Panc1 (cell line): Measurements from ENCODE around the gene CLDN5. TPM values are rescaled to one million over a fixed set of nuclear protein-coding genes. Genes with fewer than 3 reads are reported as not detected.

ENCODE experiments used
- ATAC-seq: fragments of 200-7000 bp; cut with Tn5 transposase; 2 replicates; pipeline ENCODE4 v1.9.1; 2020; ENCODE audit warnings: mild to moderate bottlenecking, moderate library complexity
- BruUV-seq: library from RNA; stranded (reverse); fragments of 400-500 nt; replicated peaks from 2 replicates; lab custom pipeline; 2021; lab: Mats Ljungman, UMichigan
- CTCF ChIA-PET: fragments of 300-600 bp; sonication (Branson Sonifier 250); formaldehyde crosslinking; loops from one replicate; lab custom pipeline; 2022; ENCODE audit warnings: antibody characterized with exemption; lab: Charles Lee
- POLR2A ChIA-PET: fragments of 300-600 bp; sonication (Branson Sonifier 250); formaldehyde crosslinking; loops from one replicate; lab custom pipeline; 2022; ENCODE audit warnings: antibody characterized with exemption; lab: Charles Lee
- DNase-seq: peaks from one replicate; pipeline ENCODE4 v3.0.0-alpha.2; 2010; ENCODE audit warnings: low read depth, low spot score
- H3K27ac ChIP-seq: 2 replicates; pipeline ENCODE4 v1.5.1; 2011; ENCODE audit warnings: mild to moderate bottlenecking, low read length, inconsistent platforms
- H3K27me3 ChIP-seq: fragments of 200-500 bp; sonication (Bioruptor generic); 2 replicates; pipeline ENCODE4 v1.6.0; 2014; ENCODE audit warnings: low read length, inconsistent platforms; ENCODE audit not compliant: control insufficient read depth, insufficient read depth
- H3K36me3 ChIP-seq: fragments of 200-500 bp; sonication (Bioruptor generic); 2 replicates; pipeline ENCODE4 v1.5.1; 2014; ENCODE audit warnings: inconsistent platforms, mild to moderate bottlenecking, low read length, moderate library complexity; ENCODE audit not compliant: control insufficient read depth, insufficient read depth
- H3K4me1 ChIP-seq: 2 replicates; pipeline ENCODE4 v1.5.1; 2011; ENCODE audit warnings: inconsistent platforms, mild to moderate bottlenecking, low read length, moderate library complexity; ENCODE audit not compliant: control insufficient read depth, insufficient read depth
- H3K4me3 ChIP-seq, 2 experiments: 2 replicates each; pipeline ENCODE4 v1.5.1; 2011 to 2012; ENCODE audit warnings: low read depth in 2 of 2, low read length in 2 of 2, mild to moderate bottlenecking in 2 of 2, inconsistent platforms in 1 of 2, moderate library complexity in 1 of 2
- H3K9me3 ChIP-seq: fragments of 200-500 bp; sonication (Bioruptor generic); 2 replicates; pipeline ENCODE4 v1.5.1; 2014; ENCODE audit warnings: low read depth, mild to moderate bottlenecking, inconsistent platforms, low read length, moderate library complexity; ENCODE audit not compliant: control insufficient read depth, insufficient read depth
- POLR2AphosphoS5 ChIP-seq: IDR thresholded peaks from 2 replicates; pipeline ENCODE4 v1.6.1; 2012; ENCODE audit warnings: mild to moderate bottlenecking, low read depth, low read length, moderate library complexity
- SIN3A ChIP-seq: IDR thresholded peaks from 2 replicates; pipeline ENCODE4 v1.6.1; 2012; ENCODE audit warnings: low read depth, mild to moderate bottlenecking, low read length, moderate library complexity, borderline replicate concordance; ENCODE audit not compliant: insufficient read depth
- TCF7L2 ChIP-seq: IDR thresholded peaks from 2 replicates; pipeline ENCODE4 v1.6.1; 2011; ENCODE audit warnings: mild to moderate bottlenecking, low read depth, low read length, inconsistent platforms
- in situ Hi-C: cut with HindIII; loops from 2 replicates; pipeline ENCODE4 v1.10.0; 2016; ENCODE audit warnings: low sequenced_read_pairs, low pct_unique_long_range_greater_than_20kb
- intact Hi-C: fragments of 100-400 bp; cut with micrococcal nuclease; formaldehyde crosslinking; loops from one replicate; pipeline ENCODE4 v1.10.0; 2022; ENCODE audit not compliant: unreplicated experiment
- total RNA-seq: library from RNA; stranded (reverse); gene quantifications from one replicate; pipeline ENCODE4 v1.2.1, GENCODE V29; 2021; ENCODE audit not compliant: unreplicated experiment
- TF ChIP-seq, protein P1 (sequence below), 2 experiments: IDR thresholded peaks; 2 replicates each; pipeline ENCODE4 v1.6.1; 2011 to 2012; ENCODE audit warnings: low read depth in 2 of 2, control low read depth in 1 of 2, low read length in 1 of 2, mild to moderate bottlenecking in 1 of 2, moderate library complexity in 1 of 2; ENCODE audit not compliant: insufficient read depth in 1 of 2
- TF ChIP-seq, protein P2 (sequence below): fragments of 450-650 bp; IDR thresholded peaks from 2 replicates; pipeline ENCODE4 v1.5.1; 2017; ENCODE audit warnings: mild to moderate bottlenecking

Gene CLDN5
- total RNA-seq, 1 experiment from 2014 or later: 0.18 TPM

DNA sequence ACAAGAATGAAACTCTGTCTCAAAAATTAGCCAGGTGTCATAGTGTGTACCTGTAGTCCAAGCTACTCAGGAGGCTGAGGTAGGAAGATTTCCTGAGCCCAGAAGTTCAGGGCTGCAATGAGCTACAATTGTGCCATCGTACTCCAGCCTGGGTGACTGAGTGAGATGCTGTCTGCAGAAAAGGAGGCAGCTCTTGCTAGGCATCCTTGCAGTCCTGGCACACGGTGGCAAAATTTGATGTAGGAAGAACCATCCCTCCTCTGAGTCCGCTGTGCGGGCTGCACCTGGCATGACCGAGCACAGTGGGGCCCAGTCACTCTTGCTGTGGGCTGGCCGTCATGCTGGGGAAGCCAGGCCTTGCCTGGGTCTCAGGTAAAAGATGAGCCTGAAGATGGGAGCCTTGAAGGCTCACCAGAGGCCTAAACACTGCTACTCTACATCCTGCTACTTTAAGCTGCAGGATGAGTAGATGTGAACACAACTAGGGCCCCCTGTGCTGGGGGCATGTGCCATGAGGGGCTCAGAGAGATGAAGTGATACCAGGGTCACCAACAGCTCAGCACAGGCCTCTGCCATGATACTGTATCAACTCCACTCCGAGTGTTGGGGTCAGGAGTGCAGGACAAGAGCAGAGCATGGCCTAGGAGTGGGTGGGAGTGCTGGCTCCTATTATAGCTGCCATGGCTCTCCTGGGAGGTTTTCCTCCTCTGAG is 25.9 kb downstream of the CLDN5 start:
- Histone ChIP-seq H3K27me3 (no peaks in the 10 kb centered on the region), H3K4me3 (no peak overlapping the region), H3K36me3 (peaks cover 2% of the 10 kb centered on the region; the same call in 1 of the 2 replicates), H3K4me1 (no peaks in the 10 kb centered on the region), H3K9me3 (no peaks in the 10 kb centered on the region), H3K27ac (no peak overlapping the region)
- POLR2A ChIA-PET: no interaction called here
- no peak for DNase-seq
- CTCF ChIA-PET: no interaction called here
- no peak for ATAC-seq
- TF ChIP-seq POLR2AphosphoS5 (no peak), SIN3A (no peak), TCF7L2 (no peak)
- TF ChIP-seq, protein P1, sequence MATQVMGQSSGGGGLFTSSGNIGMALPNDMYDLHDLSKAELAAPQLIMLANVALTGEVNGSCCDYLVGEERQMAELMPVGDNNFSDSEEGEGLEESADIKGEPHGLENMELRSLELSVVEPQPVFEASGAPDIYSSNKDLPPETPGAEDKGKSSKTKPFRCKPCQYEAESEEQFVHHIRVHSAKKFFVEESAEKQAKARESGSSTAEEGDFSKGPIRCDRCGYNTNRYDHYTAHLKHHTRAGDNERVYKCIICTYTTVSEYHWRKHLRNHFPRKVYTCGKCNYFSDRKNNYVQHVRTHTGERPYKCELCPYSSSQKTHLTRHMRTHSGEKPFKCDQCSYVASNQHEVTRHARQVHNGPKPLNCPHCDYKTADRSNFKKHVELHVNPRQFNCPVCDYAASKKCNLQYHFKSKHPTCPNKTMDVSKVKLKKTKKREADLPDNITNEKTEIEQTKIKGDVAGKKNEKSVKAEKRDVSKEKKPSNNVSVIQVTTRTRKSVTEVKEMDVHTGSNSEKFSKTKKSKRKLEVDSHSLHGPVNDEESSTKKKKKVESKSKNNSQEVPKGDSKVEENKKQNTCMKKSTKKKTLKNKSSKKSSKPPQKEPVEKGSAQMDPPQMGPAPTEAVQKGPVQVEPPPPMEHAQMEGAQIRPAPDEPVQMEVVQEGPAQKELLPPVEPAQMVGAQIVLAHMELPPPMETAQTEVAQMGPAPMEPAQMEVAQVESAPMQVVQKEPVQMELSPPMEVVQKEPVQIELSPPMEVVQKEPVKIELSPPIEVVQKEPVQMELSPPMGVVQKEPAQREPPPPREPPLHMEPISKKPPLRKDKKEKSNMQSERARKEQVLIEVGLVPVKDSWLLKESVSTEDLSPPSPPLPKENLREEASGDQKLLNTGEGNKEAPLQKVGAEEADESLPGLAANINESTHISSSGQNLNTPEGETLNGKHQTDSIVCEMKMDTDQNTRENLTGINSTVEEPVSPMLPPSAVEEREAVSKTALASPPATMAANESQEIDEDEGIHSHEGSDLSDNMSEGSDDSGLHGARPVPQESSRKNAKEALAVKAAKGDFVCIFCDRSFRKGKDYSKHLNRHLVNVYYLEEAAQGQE (IDR thresholded peaks at IDR 0.05; ENCODE audit: insufficient read depth in 1 of 2, low read depth in 2 of 2, low read length in 1 of 2): no peak
- TF ChIP-seq, protein P2, sequence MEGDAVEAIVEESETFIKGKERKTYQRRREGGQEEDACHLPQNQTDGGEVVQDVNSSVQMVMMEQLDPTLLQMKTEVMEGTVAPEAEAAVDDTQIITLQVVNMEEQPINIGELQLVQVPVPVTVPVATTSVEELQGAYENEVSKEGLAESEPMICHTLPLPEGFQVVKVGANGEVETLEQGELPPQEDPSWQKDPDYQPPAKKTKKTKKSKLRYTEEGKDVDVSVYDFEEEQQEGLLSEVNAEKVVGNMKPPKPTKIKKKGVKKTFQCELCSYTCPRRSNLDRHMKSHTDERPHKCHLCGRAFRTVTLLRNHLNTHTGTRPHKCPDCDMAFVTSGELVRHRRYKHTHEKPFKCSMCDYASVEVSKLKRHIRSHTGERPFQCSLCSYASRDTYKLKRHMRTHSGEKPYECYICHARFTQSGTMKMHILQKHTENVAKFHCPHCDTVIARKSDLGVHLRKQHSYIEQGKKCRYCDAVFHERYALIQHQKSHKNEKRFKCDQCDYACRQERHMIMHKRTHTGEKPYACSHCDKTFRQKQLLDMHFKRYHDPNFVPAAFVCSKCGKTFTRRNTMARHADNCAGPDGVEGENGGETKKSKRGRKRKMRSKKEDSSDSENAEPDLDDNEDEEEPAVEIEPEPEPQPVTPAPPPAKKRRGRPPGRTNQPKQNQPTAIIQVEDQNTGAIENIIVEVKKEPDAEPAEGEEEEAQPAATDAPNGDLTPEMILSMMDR: no peak
- intact Hi-C loops: loop anchor here (5.0 kb wide), 1 partner anchor 134 kb away; no protein-coding TSS in a partner anchor
- no TSS peak for BruUV-seq
- in situ Hi-C loops: no loop called here

DNA sequence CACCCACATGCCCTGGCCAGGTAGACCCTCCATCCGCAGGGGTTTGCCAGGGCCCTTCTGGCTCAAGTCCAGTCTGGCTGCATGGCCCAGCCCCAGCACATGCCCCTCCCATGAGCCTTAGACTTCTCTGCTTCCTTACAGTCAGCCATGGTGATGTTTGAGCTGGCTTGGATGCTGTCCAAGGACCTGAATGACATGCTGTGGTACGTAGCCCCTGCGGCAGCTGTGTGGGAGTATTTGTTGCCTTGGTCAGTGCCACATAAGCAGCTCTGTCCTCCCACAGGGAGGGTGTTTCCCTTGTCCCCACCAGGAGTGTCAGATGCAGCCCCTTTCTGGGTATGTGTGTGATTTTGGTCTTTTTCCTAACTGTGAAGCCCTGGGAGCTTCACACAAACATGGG is 27.0 kb downstream of the CLDN5 start:
- Histone ChIP-seq H3K36me3 (peaks cover 2% of the 10 kb centered on the region), H3K4me1 (no peaks in the 10 kb centered on the region), H3K4me3 (no peak overlapping the region), H3K27me3 (no peaks in the 10 kb centered on the region), H3K9me3 (no peaks in the 10 kb centered on the region), H3K27ac (no peak overlapping the region)
- DNase-seq (no peak), ATAC-seq (no peak)
- POLR2A ChIA-PET: interaction anchor here (0.7 kb wide), 1 partner anchor 192 kb away, joined by 4 read pairs; no protein-coding TSS in a partner anchor
- no TSS peak for BruUV-seq
- intact Hi-C loops (loop anchor here (5.0 kb wide), 1 partner anchor 135 kb away; no protein-coding TSS in a partner anchor), in situ Hi-C loops (no loop called here)
- no peak for TF ChIP-seq SIN3A
- TF ChIP-seq, protein P2: no peak
- TF ChIP-seq POLR2AphosphoS5: no peak
- TF ChIP-seq, protein P1 (IDR thresholded peaks at IDR 0.05; ENCODE audit: insufficient read depth in 1 of 2, low read depth in 2 of 2, low read length in 1 of 2): no peak
- TF ChIP-seq TCF7L2: no peak
- CTCF ChIA-PET: no interaction called here
